ENCODE data around the gene PUS7L. TPM values are rescaled to one million over a fixed set of nuclear protein-coding genes. Genes with fewer than 3 reads are reported as not detected.

PUS7L gene
- total and polyA plus RNA-seq, 2 of the 13 experiments (the other 11 are each of a cell fraction or from before 2014, with no cell fraction given), result 6.5 to 37.6 TPM

DNA sequence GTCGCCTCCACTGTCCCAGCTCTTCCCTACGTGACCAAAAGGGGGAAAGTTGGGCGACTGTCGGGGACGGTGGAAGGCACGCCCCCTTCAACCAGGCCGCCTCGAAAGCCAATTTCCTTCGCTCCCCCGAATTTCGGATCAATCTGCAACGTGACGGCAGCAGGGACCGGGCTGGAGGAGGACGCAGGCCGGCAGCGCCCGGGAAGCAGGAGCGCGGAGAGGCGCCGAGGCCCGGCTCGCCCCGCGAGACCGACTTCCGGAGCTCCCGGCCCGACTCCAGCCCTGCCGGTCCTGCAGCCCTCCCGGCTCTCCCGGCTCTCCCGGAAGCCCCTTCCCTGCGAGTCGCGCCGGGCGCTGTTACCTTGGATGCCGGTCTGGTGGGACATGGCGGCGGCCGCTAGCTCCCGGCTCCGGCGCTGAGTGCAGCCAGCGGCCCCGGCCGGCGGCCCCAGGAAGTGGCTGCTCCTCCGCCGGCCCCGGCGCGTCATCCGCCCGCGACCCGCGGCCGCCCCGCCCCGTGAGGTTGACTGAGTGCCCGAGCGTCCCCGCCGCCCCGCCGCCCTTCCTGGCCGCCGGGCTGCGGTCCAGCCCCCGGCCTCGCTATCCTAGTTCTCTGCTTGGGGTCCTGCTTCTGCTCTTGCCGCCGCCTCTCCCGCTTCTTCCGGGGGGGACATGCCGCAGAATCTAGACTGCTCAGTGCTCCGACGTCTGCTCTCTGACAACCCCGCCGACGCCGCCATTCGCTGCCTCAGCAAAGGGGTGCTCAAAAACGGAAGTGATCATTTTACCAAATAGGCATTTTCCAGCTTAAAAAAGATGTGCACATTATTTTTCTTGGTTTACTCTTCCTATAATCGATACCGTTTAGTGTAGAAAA, 47.5 kb upstream of the PUS7L start, which contains the start of gene TWF1 (continued):
- TF ChIP-seq, protein P1, sequence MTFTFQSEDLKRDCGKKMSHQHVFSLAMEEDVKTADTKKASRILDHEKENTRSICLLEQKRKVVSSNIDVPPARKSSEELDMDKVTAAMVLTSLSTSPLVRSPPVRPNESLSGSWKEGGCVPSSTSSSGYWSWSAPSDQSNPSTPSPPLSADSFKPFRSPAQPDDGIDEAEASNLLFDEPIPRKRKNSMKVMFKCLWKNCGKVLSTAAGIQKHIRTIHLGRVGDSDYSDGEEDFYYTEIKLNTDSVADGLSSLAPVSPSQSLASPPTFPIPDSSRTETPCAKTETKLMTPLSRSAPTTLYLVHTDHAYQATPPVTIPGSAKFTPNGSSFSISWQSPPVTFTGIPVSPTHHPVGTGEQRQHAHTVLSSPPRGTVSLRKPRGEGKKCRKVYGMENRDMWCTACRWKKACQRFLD (CRISPR knock-in tag; IDR thresholded peaks at IDR 0.05; ENCODE audit: borderline replicate concordance), result no peak; the same call in 1 of the 2 replicates
- TF ChIP-seq, protein P2, sequence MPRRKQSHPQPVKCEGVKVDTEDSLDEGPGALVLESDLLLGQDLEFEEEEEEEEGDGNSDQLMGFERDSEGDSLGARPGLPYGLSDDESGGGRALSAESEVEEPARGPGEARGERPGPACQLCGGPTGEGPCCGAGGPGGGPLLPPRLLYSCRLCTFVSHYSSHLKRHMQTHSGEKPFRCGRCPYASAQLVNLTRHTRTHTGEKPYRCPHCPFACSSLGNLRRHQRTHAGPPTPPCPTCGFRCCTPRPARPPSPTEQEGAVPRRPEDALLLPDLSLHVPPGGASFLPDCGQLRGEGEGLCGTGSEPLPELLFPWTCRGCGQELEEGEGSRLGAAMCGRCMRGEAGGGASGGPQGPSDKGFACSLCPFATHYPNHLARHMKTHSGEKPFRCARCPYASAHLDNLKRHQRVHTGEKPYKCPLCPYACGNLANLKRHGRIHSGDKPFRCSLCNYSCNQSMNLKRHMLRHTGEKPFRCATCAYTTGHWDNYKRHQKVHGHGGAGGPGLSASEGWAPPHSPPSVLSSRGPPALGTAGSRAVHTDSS (CRISPR knock-in tag; conservative IDR thresholded peaks at IDR 0.05), result no peak; the same call in 1 of the 2 replicates
- TF ChIP-seq KDM1A (CRISPR knock-in tag; IDR thresholded peaks at IDR 0.05) (no peak), NFKB2 (CRISPR knock-in tag; IDR thresholded peaks at IDR 0.05; ENCODE audit: borderline replicate concordance) (peak; percentile 78; the same call in 1 of the 2 replicates), ZNF552 (CRISPR knock-in tag; IDR thresholded peaks at IDR 0.05; ENCODE audit: borderline replicate concordance) (no peak), ZNF503 (CRISPR knock-in tag; IDR thresholded peaks at IDR 0.05) (no peak), ZBTB49 (CRISPR knock-in tag; IDR thresholded peaks at IDR 0.05; ENCODE audit: borderline replicate concordance) (no peak), HNRNPH1 (optimal IDR thresholded peaks at IDR 0.05; ENCODE audit: low read depth, low read length) (no peak), ZSCAN30 (CRISPR knock-in tag; IDR thresholded peaks at IDR 0.05) (no peak), ZNF773 (CRISPR knock-in tag; IDR thresholded peaks at IDR 0.05; ENCODE audit: borderline replicate concordance) (no peak), PHF21A (CRISPR knock-in tag; IDR thresholded peaks at IDR 0.05) (no peak; the same call in 1 of the 2 replicates), CSRNP1 (CRISPR knock-in tag; IDR thresholded peaks at IDR 0.05) (peak; percentile 55; the same call in 1 of the 2 replicates), ZNF761 (CRISPR knock-in tag; conservative IDR thresholded peaks at IDR 0.05) (no peak), FOXA1 (IDR thresholded peaks at IDR 0.05) (no peak), FOXA1 (CRISPR knock-in tag; IDR thresholded peaks at IDR 0.05) (no peak), FOXK1 (CRISPR knock-in tag; IDR thresholded peaks at IDR 0.05; ENCODE audit: borderline replicate concordance, low read depth) (no peak), ZNF335 (CRISPR knock-in tag; IDR thresholded peaks at IDR 0.05) (no peak), ZNF337 (CRISPR knock-in tag; IDR thresholded peaks at IDR 0.05; ENCODE audit: borderline replicate concordance, low read depth) (no peak), MXI1 (IDR thresholded peaks at IDR 0.05; ENCODE audit: borderline replicate concordance, low read depth, low read length) (peak; percentile 60; the same call in 1 of the 3 replicates)
- TF ChIP-seq, protein P3, sequence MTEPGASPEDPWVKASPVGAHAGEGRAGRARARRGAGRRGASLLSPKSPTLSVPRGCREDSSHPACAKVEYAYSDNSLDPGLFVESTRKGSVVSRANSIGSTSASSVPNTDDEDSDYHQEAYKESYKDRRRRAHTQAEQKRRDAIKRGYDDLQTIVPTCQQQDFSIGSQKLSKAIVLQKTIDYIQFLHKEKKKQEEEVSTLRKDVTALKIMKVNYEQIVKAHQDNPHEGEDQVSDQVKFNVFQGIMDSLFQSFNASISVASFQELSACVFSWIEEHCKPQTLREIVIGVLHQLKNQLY (CRISPR knock-in tag; IDR thresholded peaks at IDR 0.05), result no peak

Measured in HepG2 (cell line).